H1 (cell line): Measurements from ENCODE around the gene ANKFY1.

Experiments used
- CEBPB ChIP-seq: IDR thresholded peaks from 2 replicates; pipeline ENCODE4 v1.6.1; 2012; ENCODE audit warnings: low read depth, low read length
- KDM1A ChIP-seq: fragments of 200-600, 300-600 bp; sonication (generic); IDR thresholded peaks from 2 replicates; pipeline ENCODE4 v1.7.1; 2016; ENCODE audit warnings: mild to moderate bottlenecking, low read length, borderline replicate concordance
- POLR2A ChIP-seq, 2 experiments: IDR thresholded peaks; 1 replicate in 1 of 2; 2 replicates in 1 of 2; pipeline ENCODE4 v1.6.1; 2011; ENCODE audit warnings: low read depth in 2 of 2, low read length in 2 of 2, mild to moderate bottlenecking in 2 of 2; ENCODE audit errors: control extremely low read depth in 1 of 2
- SIRT6 ChIP-seq: IDR thresholded peaks from one replicate; pipeline ENCODE4 v1.7.1; 2012; ENCODE audit warnings: low read length, inconsistent platforms
- SIX5 ChIP-seq: IDR thresholded peaks from 2 replicates; pipeline ENCODE4 v1.6.1; 2011; ENCODE audit warnings: mild to moderate bottlenecking, low read depth, low read length
- YY1 ChIP-seq: IDR thresholded peaks from 2 replicates; pipeline ENCODE4 v1.6.1; 2011; ENCODE audit warnings: low read depth, mild to moderate bottlenecking, low read length
- TF ChIP-seq, protein P1 (sequence below): IDR thresholded peaks from 2 replicates; pipeline ENCODE4 v1.6.1; 2012; ENCODE audit warnings: inconsistent platforms
- TF ChIP-seq, protein P2 (sequence below), 3 experiments: IDR thresholded peaks; 1 replicate in 2 of 3; 2 replicates in 1 of 3; pipeline versions ENCODE4 v1.5.1 to v1.6.1; 2011; ENCODE audit warnings: low read length in 3 of 3, mild to moderate bottlenecking in 3 of 3, inconsistent platforms in 2 of 3, low read depth in 1 of 3, moderate library complexity in 1 of 3; ENCODE audit not compliant: insufficient read depth in 1 of 3; ENCODE audit errors: control extremely low read depth in 1 of 3

DNA sequence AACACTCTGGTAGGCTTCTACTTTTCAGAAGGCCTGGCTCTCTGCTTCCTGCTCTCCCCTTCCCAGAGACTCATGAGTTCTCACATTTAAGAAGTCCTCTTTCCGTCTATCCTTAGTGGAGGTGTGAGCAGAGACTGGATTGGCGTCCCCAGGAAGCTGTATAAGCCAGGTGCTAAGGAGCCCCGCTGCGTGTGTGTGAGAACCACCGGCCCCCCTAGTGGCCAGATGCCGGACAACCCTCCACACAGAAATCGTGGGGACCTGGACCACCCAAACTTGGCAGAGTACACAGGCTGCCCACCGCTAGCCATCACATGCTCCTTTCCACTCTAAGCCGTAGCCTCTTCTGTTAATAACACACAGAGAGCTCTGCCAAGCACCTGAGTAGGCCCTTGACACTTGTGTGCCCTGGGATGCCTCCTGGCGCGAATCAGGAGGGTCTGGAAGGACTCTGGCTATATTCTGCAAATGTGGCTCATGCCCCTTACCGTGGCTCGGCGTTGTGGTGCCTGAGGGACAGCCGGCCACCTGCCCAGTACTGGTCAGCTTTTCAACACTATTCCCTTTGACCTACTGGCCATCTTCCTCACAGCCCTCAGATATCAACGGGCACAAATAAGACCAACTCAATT is 106.9 kb downstream of the ANKFY1 start:
- TF ChIP-seq, protein P1, sequence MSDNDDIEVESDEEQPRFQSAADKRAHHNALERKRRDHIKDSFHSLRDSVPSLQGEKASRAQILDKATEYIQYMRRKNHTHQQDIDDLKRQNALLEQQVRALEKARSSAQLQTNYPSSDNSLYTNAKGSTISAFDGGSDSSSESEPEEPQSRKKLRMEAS, result no peak
- no peak for TF ChIP-seq SIRT6
- no peak for TF ChIP-seq CEBPB
- no peak for TF ChIP-seq POLR2A (IDR thresholded peaks at IDR 0.05; ENCODE audit: control extremely low read depth in 1 of 2, low read depth in 2 of 2, low read length in 2 of 2)
- TF ChIP-seq, protein P2, sequence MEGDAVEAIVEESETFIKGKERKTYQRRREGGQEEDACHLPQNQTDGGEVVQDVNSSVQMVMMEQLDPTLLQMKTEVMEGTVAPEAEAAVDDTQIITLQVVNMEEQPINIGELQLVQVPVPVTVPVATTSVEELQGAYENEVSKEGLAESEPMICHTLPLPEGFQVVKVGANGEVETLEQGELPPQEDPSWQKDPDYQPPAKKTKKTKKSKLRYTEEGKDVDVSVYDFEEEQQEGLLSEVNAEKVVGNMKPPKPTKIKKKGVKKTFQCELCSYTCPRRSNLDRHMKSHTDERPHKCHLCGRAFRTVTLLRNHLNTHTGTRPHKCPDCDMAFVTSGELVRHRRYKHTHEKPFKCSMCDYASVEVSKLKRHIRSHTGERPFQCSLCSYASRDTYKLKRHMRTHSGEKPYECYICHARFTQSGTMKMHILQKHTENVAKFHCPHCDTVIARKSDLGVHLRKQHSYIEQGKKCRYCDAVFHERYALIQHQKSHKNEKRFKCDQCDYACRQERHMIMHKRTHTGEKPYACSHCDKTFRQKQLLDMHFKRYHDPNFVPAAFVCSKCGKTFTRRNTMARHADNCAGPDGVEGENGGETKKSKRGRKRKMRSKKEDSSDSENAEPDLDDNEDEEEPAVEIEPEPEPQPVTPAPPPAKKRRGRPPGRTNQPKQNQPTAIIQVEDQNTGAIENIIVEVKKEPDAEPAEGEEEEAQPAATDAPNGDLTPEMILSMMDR (IDR thresholded peaks at IDR 0.05; ENCODE audit: control extremely low read depth in 1 of 3, insufficient read depth in 1 of 3, low read depth in 1 of 3, low read length in 3 of 3), result peak; percentile 45 to 65 (median 63)
- TF ChIP-seq SIX5, result no peak
- no peak for TF ChIP-seq YY1
- TF ChIP-seq KDM1A, result no peak
